Measurements from ENCODE around the gene CANT1.

CANT1 gene

GRCh38 chr17:79007504-79008381 is 1.8 kb downstream of the CANT1 start:
- no peak for DNase-seq

- DNase-seq = no peak
Observed at GRCh38 chr17:79006794-79007503, 2.6 kb downstream of the CANT1 start.

GRCh38 chr17:79006046-79006445 is 3.5 kb downstream of the CANT1 start:
- no peak for DNase-seq

GRCh38 chr17:79005063-79005861 is 4.3 kb downstream of the CANT1 start:
- DNase-seq = no peak

- no peak for DNase-seq
Observed at GRCh38 chr17:79003661-79004411, 5.7 kb downstream of the CANT1 start.

- no peak for DNase-seq
Observed at GRCh38 chr17:79002796-79003593, 6.6 kb downstream of the CANT1 start.

GRCh38 chr17:79002291-79002690 is 7.3 kb downstream of the CANT1 start:
- DNase-seq = no peak

GRCh38 chr17:79001190-79002020 is 8.2 kb downstream of the CANT1 start:
- DNase-seq = no peak

- DNase-seq = no peak
Observed at GRCh38 chr17:79000396-79001189, 9.0 kb downstream of the CANT1 start.

- no peak for DNase-seq
Observed at GRCh38 chr17:78999947-79000395, 9.6 kb downstream of the CANT1 start.

GRCh38 chr17:78999056-78999768 is 10.4 kb downstream of the CANT1 start:
- no peak for DNase-seq

GRCh38 chr17:78998311-78999055 is 11.1 kb downstream of the CANT1 start:
- no peak for DNase-seq

GRCh38 chr17:78997881-78998280 is 11.7 kb downstream of the CANT1 start:
- DNase-seq = no peak

- no peak for DNase-seq
Observed at GRCh38 chr17:78997231-78997741, 12.3 kb downstream of the CANT1 start.

- DNase-seq = no peak
Observed at GRCh38 chr17:78996781-78997201, 12.8 kb downstream of the CANT1 start.

- no peak for DNase-seq
Observed at GRCh38 chr17:78995761-78996451, 13.7 kb downstream of the CANT1 start.

GRCh38 chr17:78995022-78995760 is 14.4 kb downstream of the CANT1 start:
- DNase-seq = no peak

Data from GDM1 (cell line).